NCI-H1930 (cell line): ENCODE measurements around the gene SPEN.
"Not testable (repeated sequence)": the region's sequence is repeated elsewhere in the genome, so short reads cannot be mapped to it uniquely, and the experiment has no call there.

Source experiments
- DNase-seq, 2 experiments: peaks; one replicate each; lab custom pipeline; 2025; lab: John Stamatoyannopoulos, UW

Gene SPEN

DNA sequence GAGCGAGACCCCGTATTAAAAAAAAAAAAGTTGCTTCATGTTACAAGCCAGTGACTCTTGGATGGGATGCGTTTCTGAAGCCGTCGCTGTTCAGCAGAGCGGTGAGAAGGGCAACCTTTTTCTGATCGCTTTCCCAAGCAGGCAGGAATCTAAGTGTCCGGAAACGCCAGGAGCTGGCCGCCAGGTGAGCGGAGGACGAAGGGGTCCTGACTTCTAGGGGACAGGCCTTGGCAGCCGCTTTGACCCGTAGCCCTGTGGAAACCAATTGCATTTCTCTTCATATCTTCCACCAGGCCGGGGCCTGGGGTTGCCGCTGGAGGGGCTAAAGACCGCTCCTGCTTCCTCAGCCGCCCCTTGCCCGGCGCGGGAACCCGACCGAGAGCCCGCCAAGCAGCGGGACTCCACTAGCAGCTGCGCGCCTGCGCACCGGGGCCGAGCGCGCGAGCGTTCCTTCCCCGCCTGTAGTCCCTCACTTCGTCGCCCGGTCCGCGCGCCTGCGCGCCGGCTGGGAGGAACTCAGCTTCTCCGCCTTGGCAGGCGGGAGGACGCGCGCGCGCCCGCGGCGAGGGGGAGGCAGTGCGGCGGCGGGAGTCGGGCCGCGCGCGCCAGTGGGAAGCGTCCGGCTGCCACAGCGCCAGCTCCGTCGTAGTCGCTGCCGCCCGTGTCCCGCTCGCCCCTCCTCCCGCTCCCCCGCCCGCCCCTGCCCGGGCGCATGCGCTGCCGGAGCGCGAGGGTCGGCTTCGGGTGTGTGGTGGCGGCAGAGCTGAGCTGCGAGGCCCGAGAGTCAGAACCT lies at the start of gene SPEN:
Gene SPEN (plus strand): TSS at position 608 of the 793 bp plus-strand sequence. CDS start 361 bp downstream, outside the sequence.
- DNase-seq, result peak; percentile 95 to 97

DNA sequence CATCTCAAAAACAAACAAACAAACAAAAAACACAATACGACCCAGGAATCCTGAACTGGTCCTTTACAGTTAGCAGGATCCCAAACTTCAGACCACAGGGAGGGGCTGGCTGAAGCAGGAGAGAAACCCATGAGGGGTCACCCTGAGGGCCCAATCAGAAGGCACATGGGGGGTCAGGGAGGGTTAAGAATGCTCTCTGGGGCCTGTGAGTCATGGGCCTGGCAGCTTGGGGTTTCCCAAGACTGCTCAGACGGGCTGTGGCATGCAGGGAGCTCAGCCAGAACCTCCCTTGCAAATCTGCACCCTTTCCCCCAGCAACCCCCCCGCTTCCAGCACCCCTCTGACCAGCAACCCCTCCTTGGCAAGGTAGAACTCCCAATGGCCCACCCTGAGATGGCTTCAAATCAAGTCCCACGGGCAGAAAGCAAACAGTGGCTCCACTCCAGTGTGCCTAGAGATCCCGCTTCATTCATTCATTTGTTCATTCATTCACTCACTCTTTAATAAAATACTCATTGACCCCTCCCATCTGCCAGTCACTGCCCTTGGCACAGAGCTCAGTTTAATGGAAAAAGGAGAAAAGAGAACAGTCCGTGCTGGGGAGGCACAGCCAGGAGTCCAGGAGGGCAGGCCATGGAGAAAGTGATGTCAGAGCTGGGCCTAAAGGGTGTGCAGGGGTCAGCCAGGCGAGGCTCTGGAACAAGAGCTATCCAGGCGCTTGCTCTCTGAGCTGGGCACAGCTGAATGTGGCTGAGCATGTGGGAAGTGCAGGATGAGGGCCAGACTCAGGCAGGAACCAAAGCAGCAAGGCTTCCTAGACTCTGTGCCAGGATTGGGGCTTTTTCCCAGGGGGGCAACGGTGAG lies 48.3 kb upstream of the SPEN start:
- no peak for DNase-seq

DNA sequence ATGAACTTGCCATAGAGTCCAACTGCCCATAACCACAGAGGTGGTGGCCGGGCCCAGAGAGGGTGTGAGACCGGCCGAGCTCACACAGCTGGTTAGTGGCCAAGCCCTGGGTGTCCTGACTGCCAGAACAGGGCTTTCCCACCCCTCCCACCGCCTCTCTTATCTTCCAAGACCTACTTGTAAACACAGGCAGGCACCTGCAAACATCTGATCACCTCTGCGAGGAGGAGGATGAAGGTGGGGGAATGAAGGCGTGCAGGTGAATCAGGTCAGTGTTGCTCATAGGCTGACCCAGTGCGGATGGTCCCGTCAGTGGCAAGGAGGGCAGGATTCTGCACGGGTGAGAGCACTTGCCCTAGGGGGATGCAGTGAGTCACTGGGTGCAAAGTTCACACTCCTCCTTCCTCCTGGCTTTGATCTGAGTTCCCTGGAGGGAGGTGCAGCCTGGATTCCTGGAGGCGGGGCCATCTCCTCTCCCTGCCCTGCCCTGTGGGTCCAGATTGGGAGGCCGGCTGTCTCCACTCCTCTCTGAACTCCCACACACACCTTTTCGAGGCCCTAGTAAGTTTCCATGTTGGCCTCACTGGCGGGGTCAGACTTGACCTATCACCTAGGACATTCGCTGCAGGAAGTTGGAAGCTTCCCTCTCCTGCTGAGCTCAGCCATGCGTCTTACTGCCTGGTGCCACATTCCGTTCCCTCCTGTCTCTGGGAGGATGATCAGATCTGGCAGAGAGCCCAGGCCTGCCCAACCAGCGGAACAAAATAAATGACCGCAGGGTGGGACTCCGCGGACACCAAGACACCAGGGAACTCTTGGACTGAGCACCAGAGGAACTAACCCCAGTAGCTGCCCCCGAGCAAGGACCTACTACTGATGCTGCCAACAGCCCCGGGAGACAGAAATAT lies 47.3 kb upstream of the SPEN start:
- no peak for DNase-seq

- DNase-seq, result no peak
Measured at GRCh38 chr1:15802234-15802965, 45.1 kb upstream of the SPEN start.

DNA sequence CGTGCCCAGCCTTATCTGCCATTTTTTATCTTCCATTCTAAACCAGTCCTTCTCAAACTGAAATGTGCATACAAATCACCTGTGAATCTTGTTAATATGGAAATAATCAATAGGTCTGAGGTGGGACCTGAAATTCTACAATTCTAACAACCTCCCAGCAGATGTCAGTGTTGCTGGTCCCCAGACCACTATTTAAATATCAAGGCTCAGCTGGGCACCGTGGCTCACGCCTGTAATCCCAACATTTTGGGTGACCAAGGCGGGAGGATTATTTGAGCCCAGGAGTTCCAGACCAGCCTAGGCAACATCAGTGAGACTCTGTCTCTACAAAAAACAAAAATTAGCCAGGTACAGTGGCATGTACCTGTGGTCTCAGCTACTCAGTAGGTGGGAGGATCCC lies 44.1 kb upstream of the SPEN start:
- no peak for DNase-seq

DNA sequence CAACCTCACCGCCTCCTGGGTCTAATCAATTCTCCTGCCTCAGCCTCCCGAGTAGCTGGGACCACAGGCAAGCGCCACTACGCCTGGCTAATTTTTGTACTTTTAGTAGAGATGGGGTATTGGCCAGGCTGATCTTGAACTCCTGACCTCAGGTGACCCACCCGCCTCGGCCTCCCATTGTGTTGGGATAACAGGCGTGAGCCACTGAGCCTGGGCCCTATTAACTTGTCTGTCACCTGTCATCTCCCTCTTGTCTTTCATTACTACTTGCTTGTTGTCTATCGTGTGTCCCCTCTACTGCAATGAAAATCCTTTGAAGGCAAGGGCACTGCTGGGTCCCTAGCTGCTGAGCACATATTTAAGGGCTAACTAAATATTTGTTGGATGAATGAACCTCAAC lies 43.4 kb upstream of the SPEN start:
- DNase-seq, result no peak

GRCh38 chr1:15807121-15807520 lies 40.4 kb upstream of the SPEN start:
- DNase-seq, result no peak

GRCh38 chr1:15807549-15807948 lies 40.0 kb upstream of the SPEN start, which contains the start of gene UQCRHL:
UQCRHL (minus strand) TSS chr1:15807649; CDS start chr1:15807649, 0 bp downstream.
- not testable (repeated sequence) for DNase-seq

DNA sequence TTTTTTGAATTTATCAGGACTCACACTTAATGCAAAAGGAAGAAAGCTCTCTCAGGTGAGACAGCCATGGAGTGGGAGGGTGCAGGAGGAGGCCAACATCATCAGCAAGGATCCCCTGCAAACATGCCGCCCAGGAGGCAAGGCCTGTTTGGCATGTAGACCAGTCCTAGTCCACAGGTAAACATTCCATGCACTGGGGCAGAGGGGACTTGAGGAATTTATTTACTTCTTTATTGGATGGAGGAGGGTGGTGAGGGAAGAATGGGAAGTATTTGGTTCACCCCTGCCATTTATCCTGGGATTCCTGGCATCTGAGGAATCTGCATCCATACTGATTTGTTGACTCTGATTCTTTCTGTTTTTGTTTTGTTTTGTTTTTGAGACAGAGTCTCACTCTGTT lies 38.6 kb upstream of the SPEN start:
- DNase-seq, result no peak

DNA sequence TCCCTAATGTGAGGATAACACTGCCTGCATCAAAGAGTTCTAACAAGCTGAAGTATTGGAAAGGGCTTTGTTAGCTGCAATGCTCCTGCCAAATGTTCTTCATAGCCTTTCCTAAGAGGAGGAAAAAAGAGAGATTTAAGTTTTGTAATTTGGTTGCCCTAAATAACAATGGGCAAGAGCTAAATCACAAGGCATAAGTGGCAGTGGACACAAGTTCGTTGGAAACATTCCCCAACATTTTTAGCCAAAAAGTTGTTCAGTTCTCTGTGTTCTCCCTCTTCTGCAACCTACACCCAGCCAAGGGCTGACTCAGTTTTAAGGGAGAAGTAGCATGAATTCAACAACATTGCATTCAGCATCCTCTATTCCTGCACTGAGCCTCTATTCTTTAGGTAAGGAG lies 37.4 kb upstream of the SPEN start:
- DNase-seq, result no peak

GRCh38 chr1:15816674-15817073 lies 30.8 kb upstream of the SPEN start:
- DNase-seq, result no peak

DNA sequence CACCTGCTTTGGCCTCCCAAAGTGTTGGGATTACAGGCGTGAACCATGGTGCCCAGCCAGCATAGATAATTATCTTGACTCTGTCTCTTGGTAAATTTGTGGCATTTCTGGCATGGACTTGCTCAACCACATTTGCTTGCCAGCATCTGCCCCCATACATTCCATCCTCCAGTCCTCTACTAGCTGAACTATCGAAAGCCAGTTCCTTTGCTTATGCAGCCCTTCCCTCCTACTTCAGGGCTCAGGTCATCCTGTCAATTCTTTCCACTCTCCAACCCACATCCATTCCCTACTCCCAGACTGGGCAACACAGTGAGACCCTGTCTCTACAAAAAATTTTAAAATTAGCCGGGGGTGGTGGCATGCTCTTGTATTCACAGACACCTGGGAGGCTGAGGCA lies 27.0 kb upstream of the SPEN start:
- no peak for DNase-seq

GRCh38 chr1:15825800-15826199 lies 21.7 kb upstream of the SPEN start:
- DNase-seq, result no peak

GRCh38 chr1:15826810-15827507 lies 20.5 kb upstream of the SPEN start:
- DNase-seq, result no peak

- DNase-seq, result not testable (repeated sequence)
Measured at GRCh38 chr1:15827567-15827966, 19.9 kb upstream of the SPEN start.

DNA sequence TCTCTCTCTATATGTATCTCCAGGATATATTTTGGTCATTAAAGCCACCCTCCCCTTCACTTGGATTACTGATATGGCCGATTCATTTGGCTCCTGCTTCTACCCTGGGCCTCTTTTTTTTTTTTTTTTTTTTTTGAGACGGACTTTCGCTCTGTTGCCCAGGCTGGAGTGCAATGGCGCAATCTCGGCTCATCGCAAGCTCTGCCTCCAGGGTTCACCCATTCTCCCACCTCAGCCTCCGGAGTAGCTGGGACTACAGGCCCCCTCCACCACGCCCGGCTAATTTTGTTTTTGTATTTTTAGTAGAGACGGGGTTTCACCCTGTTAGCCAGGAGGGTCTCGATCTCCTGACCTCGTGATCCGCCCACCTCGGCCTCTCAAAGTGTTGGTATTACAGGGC lies 18.6 kb upstream of the SPEN start:
- not testable (repeated sequence) for DNase-seq

DNA sequence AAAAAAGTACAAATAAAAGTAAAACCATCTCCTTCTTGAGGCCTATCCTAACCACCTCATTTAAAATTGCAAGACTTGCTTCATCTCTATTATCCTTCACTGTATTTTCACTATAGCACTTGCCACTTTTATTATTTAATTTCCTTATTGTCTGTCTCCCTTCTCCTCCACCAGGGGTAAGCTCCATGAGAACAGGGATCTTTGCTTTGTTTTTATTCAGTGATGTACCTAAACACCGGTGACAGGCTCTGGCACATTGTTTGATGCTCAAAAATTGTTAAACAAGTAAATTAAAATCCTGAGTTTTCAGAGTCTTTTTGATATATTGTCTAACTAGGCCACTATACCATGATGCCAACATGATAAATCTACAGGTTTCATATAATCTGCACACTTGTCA lies 17.2 kb upstream of the SPEN start:
- no peak for DNase-seq

- DNase-seq, result no peak
Measured at GRCh38 chr1:15833069-15833679, 14.3 kb upstream of the SPEN start.

- DNase-seq, result no peak
Measured at GRCh38 chr1:15833842-15834405, 13.6 kb upstream of the SPEN start.
